Anterior cingulate cortex (tissue), 58 donors: ENCODE measurements around the gene PEX13.

Experiments used
- DNase-seq, 58 donors: peaks; one replicate each; lab custom pipeline; 2025; lab: John Stamatoyannopoulos, UW

PEX13 gene

GRCh38 chr2:61059382-61059781, 41.9 kb downstream of the PEX13 start:
- DNase-seq = no peak

DNA sequence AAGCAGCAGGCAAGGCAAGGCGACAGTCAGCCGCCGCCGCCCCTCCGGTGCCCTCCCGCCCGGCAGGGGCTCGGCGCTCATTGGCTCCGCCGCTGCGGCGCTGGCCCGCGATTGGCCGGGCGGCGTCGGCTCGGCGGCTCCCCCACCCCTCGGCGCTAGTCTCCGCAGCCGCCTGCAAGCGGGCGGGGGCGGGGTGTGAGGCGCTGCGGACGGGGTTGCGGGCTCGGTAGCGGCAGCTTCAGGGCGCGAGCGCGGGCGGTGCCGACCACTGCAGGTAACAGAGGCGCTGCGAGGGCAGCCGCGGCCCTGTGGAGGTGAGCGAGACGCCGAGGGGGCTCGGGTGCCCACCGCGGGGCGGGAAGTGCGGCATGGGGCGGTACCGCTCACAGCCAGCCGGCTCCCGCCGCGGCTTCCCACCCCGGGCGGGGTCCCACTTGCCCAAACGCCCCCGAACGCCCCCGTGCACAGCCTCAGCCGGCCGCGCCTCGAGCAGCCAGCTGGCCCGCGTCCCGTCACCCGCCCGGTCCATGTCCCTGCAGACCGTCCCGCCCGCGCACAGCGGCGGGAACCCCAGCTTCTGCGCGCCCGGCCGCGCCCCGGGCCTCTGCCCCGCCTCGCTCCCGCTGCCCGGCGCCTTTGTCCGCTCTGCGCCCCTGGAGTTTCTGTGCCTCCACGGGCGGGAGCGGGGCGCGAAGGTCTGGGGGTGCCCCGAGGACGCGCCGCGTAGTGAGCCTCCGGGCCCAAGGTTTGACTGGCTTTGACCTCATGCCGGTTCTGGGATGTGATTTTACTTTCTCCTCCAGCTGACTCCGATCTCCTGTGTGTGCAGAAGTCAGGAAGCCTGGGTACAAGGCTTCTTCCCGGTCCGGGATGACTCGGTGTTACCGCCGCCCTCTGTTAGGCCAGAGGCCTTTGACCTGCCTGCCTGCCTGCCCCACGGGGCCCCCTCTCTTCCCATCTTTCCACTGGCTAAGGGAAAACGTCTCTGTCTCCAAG, 48.5 kb downstream of the PEX13 start, which contains the start of gene SANBR:
Gene SANBR (plus strand): TSS at position 158 of the 996 bp plus-strand sequence. CDS start 4,480 bp downstream, outside the sequence.
- DNase-seq = peak; percentile 32 to 93 (median 83)

DNA sequence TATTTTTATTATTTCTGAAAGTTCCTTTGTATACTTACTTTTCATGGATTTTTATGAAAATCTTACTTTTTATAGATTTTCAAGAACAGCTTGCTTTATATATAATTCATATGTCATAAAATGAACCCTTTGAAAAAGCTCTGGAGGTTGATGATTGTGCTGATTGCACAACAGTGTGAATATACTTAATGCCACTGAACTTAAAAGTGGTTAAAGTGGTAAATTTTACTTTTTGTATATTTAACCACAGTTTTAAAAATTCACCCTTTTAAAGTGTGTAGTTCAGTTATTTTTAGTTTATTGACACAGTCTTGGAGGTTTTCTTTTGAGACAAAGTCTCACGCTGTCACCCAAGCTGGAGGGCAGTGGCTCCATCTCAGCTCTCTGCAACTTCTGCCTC, 56.6 kb downstream of the PEX13 start:
- DNase-seq = no peak

DNA sequence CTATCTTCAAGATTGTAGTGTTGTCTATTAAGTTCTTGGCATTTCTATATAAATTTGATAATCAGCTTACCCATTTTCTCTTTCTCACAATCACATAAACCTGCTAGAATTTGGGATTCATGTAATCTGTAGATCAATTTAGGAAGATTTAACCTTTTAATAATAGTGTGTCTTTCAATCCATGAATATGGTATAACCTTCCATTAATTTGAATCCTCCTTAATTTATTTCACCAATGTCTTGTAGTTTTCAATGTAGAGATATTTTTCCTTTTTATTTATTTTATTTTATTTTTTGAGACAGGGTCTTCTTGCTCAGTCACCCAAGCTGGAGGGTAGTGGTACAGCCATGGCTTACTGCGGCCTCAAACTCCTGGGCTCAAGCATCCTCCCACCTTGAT, 68.4 kb downstream of the PEX13 start:
- no peak for DNase-seq

GRCh38 chr2:61089797-61090196, 72.3 kb downstream of the PEX13 start:
- DNase-seq = no peak

GRCh38 chr2:61090386-61090921, 72.9 kb downstream of the PEX13 start:
- no peak for DNase-seq

GRCh38 chr2:61091485-61091884, 74.0 kb downstream of the PEX13 start:
- no peak for DNase-seq

- no peak for DNase-seq
Observed at GRCh38 chr2:61096438-61096837, 78.9 kb downstream of the PEX13 start.

- no peak for DNase-seq
Observed at GRCh38 chr2:61100801-61101200, 83.3 kb downstream of the PEX13 start.
